NCI-H524 (cell line): ENCODE results near the gene CD47.

Experiments
- DNase-seq, 2 experiments: peaks; one replicate each; lab custom pipeline; 2025; lab: John Stamatoyannopoulos, UW

Gene CD47

GRCh38 chr3:108090701-108091497 lies at the start of gene CD47:
TSS of gene CD47 (minus strand) at chr3:108091031. CDS start at chr3:108090908, 123 bp downstream.
- peak; percentile 73 to 88 for DNase-seq

DNA sequence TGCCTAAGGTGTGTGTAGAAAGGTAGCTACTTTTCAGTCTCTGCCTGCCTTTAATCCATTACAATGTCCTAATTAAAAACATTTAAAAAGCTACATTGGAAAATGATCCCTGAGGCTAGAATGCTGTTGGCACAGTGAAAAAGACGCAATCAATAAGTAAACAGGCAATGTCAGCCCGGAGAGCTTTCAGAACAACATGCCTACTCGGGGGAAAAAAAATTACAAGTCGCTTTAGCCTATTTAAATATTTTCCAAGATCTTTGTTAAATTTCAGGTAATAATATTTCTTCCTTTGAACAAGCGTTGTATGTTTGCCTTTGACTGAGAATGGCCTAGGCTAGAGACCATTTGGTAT lies 46.6 kb upstream of the CD47 start:
- no peak for DNase-seq

GRCh38 chr3:108136561-108137459 lies 46.0 kb upstream of the CD47 start:
- no peak for DNase-seq

- DNase-seq, result no peak
Observed at GRCh38 chr3:108134555-108134880, 43.7 kb upstream of the CD47 start.

DNA sequence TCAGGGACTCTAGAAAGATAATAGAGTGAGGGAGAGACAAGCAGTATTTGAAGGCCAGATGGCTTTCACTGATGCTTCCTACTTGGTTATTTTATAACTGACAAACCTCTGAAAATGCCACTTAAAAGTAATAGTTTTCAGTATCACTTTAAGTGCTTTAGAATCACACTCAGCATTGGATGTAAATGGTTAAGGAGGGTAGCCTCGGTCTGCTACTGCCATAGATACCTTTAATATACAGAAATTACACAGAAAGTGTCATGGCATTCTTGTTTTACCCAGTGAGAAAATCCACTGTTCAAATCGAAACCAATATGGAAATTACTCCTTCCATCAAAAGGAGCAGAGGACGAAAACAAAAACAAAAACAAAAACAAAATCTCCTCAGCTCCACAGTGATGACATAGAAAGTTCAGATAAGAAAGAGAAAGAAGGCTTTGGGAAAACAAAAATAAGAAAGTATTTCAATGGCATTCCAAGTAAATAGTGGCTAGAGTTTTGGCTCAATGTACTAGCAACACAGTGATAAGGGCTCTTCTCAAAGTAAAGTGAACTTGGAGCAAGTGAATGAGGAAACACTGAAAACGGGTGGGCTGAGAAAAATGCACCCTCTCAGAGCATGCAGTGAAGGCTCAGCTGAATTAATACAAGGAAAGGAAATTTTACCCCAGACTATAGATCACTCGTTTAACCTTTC lies 43.2 kb upstream of the CD47 start:
- no peak for DNase-seq

GRCh38 chr3:108133048-108133369 lies 42.2 kb upstream of the CD47 start:
- peak; percentile 7 to 34 for DNase-seq

- no peak for DNase-seq
Observed at GRCh38 chr3:108131475-108132134, 40.8 kb upstream of the CD47 start.

DNA sequence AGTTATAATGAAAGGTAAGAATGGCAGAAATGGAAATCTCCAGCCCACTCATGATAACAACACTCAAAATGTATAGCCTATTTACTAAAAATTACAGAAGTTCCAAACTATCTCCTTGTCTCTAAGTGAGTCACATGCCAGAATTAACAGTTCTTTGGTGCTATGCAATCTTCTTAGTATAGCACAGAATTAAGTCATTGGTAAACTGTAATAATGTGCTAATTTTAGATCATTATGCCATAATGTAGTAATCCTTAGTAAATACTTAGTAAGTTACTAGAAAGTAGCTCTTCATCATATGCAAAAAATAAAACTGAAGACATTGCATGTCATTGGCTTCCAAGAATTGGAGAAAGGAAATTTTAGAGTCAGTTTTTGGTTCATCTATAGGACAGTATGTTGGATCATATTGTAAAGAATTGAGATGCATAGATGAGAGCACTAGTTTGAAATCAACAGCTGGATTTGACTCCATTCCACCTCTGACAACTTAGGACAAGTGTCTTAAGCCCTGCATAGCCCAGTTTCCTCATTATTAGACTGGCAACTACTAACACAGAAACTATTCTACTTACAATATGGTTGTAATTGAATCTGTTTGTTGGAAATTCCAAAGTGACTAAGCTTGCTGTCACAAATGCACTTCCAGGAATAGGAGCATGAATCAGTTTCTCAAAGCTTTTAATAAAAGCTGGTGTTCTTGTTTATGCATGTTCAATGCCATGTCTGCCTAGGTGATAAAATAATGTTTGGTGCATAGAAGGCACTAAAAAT lies 40.1 kb upstream of the CD47 start:
- no peak for DNase-seq

- no peak for DNase-seq
Observed at GRCh38 chr3:108130236-108130635, 39.4 kb upstream of the CD47 start.

DNA sequence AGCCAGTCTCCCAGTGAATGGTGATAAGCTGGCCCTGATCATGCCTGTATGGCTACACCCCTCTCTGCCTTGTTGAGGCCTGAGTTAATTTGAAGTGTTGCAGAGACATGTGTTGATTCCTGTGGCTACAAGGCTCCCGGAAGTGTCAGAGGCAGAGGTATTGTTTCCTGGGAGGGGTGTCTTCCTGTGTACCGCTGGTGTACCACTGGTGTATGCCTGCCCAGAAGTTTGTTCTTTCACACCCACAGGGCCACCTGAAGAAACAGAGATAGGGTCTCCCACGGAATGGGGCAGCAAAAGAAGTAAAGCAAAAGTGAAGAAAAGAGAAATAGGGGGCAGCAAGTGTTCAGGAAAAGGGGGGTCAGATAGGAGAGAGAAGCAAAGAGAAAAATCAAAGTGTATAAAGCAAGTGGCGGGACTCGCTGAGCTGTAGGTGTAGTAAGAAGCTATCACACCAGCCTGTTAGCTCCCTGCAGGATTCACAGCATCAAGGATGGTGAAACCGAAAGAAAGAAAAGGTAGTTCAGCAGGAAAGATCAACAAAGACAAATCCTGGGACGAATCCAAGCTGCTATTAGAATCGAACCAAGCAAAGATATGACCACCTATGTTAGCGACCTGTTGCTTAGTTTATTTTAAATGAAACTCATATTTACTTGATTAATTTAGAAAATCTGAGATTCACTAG lies 36.6 kb upstream of the CD47 start:
- DNase-seq, result no peak

DNA sequence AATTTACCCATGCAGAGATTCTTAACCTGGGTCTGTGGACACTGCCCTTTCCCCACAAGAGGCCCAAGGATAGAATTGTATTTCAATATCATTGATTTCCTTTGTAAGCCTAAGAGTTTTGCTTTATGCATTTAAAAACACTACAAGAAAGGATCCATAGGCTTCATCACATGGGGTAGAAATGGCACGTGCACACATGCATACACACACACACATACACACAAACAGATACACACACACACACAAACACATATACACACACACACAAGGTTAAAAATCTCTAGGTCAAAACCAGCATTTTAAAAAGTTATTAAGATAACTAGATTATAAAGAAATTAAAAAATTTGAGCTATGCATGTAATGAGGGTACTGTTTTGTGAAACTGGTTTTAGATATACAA lies 35.5 kb upstream of the CD47 start:
- DNase-seq, result no peak

- DNase-seq, result no peak
Observed at GRCh38 chr3:108125550-108126071, 34.8 kb upstream of the CD47 start.

- no peak for DNase-seq
Observed at GRCh38 chr3:108125153-108125543, 34.3 kb upstream of the CD47 start.

- no peak for DNase-seq
Observed at GRCh38 chr3:108124337-108125152, 33.7 kb upstream of the CD47 start.

- DNase-seq, result no peak
Observed at GRCh38 chr3:108123326-108123725, 32.5 kb upstream of the CD47 start.

DNA sequence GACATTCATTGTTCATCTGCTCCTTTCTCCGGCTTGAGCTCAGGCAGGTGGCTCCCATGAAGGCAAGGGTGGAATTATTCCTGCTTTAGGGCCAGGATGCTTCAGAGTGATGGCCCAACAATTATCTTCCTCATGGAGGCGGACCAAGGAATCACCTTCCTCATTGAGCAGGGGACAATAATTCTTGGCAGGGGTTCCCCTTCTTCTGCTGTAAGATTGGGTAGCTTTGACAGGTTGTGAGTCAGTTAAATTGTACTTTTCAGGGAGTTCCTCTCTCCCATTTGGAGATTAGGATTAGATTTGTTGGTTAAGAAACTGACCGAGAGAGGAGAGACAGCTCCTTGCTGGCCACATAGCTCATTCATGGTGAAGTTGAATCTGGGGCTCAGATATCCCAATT lies 31.4 kb upstream of the CD47 start:
- DNase-seq, result no peak

DNA sequence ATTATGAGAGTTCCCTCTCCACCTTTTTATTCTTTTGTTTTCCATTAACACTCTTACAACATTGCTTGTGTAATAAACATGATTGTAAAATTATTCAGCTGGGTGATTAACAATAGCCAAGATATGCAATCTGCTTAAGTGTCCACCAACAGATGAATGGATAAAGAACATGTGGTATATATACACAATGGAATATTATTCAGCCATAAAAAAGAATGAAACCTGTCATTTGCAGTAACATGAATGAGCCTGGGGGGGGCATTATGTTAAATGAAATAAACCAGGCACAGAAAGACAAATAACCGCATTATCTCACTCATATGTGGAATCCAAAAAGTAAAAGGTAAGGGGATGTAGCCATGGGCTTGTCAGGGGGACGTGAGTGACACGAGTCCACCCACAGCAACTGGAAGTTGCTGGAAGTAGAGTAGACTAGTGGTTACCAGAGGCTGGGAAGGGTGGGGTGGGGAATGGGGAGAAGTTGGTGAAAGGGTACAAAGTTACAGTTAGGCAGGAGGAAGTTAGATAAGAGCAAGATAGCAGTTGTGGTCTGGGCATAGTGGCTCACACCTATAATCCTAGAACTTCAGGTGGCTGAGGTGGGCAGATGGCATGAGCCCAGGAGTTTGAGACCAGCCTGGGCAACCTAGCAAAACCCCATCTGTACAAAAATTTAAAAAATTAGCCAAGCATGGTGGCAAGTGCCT lies 28.7 kb upstream of the CD47 start:
- DNase-seq, result no peak

DNA sequence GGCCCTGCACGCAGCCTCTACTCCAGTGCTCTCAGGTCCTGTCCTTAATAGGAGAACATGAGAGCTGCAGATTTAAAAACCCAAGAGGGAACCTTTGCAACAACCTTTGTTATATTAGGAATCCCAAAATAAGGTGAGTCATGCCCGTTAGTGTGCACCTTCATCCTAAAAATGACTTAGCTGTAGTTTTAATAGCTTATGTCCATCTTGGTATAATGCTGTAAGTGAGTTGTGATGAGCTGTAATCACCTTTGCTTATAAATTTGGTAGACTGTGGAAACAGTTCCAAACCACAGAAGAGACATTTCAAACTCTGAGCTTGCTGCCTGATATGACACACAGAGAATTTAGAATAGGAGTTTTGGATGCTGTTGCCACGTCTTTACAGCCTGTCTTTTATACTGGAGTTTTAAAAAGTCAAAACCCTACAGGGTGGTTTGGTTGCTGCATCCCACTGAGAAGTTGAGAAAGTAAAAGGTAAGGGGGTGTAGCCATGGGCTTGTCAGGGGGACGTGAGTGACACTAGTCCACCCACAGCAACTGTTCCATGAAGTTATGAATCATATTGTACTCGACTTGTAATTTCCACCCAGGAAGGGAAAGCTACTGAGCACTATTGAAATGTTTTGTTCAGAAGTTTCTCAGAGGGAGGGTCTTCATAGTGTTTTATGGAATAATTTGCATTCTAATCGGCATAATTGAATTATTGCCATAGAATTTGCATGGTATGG lies 27.4 kb upstream of the CD47 start:
- DNase-seq, result no peak
